ENCODE measurements around the gene TMTC1.

GRCh38 chr12:29709496-29710040 lies 74.2 kb downstream of the TMTC1 start:
- TF ChIP-seq POLR2A (IDR thresholded peaks at IDR 0.05) (no peak), CTCF (IDR thresholded peaks at IDR 0.05) (no peak)

Data from heart left ventricle (tissue), 13 donors.